ENCODE measurements around the gene RMDN3. TPM values are rescaled to one million over a fixed set of nuclear protein-coding genes. Genes with fewer than 3 reads are reported as not detected.

RMDN3 gene
- total and polyA plus RNA-seq, 9 of the 15 experiments (the other 6 are each of a cell fraction or from before 2014, with no cell fraction given): 8.1 to 38.2 (median 25.9) TPM

- TF ChIP-seq SPI1 (IDR thresholded peaks at IDR 0.05; ENCODE audit: borderline replicate concordance, low read depth, low read length): peak; percentile 93
- TF ChIP-seq KAT2B (IDR thresholded peaks at IDR 0.05; ENCODE audit: low read depth, low read length): no peak
- TF ChIP-seq CCAR2 (IDR thresholded peaks at IDR 0.05; ENCODE audit: low read depth, low read length): no peak
- TF ChIP-seq XRCC3 (IDR thresholded peaks at IDR 0.05): no peak
- no peak for TF ChIP-seq RHOXF2B (CRISPR knock-in tag; conservative IDR thresholded peaks at IDR 0.05)
- TF ChIP-seq DACH1 (IDR thresholded peaks at IDR 0.05; ENCODE audit: partially characterized antibody): peak; percentile 84
- peak in 1 of 3 experiments; percentile 22 for TF ChIP-seq YY1 (IDR thresholded peaks at IDR 0.05; ENCODE audit: borderline replicate concordance in 1 of 3, control insufficient read depth in 1 of 3, extremely low read depth in 1 of 3, insufficient read depth in 3 of 3, insufficient read length in 1 of 3, insufficient replicate concordance in 2 of 3, low read depth in 1 of 3, low read length in 2 of 3)
- TF ChIP-seq FOXA1 (IDR thresholded peaks at IDR 0.05; ENCODE audit: borderline replicate concordance): no peak
- TF ChIP-seq ZNF764 (CRISPR knock-in tag; IDR thresholded peaks at IDR 0.05; ENCODE audit: low read depth): no peak
- peak; percentile 98 for TF ChIP-seq E2F4 (CRISPR knock-in tag; IDR thresholded peaks at IDR 0.05; ENCODE audit: low read depth)
- no peak for TF ChIP-seq ZNF184 (CRISPR knock-in tag; IDR thresholded peaks at IDR 0.05)
- TF ChIP-seq HDGF (IDR thresholded peaks at IDR 0.05): no peak
- no peak; the same call in 1 of the 2 replicates for TF ChIP-seq NFRKB (IDR thresholded peaks at IDR 0.05; ENCODE audit: low read depth)
- TF ChIP-seq RBM14 (IDR thresholded peaks at IDR 0.05; ENCODE audit: borderline replicate concordance, insufficient read depth, low read depth, low read length): 0 out of 2 replicates have a peak, but pooled peaks have one; percentile 35
- TF ChIP-seq ZNF583 (CRISPR knock-in tag; IDR thresholded peaks at IDR 0.05): no peak
- TF ChIP-seq POU5F1 (IDR thresholded peaks at IDR 0.05; ENCODE audit: borderline replicate concordance, low read depth, low read length, partially characterized antibody): no peak
- no peak; the same call in 1 of the 2 replicates for TF ChIP-seq ZNF592 (IDR thresholded peaks at IDR 0.05)
- TF ChIP-seq PHTF2 (CRISPR knock-in tag; IDR thresholded peaks at IDR 0.05): no peak
- TF ChIP-seq ZNF57 (CRISPR knock-in tag; IDR thresholded peaks at IDR 0.05): no peak
- TF ChIP-seq CEBPB (tag; IDR thresholded peaks at IDR 0.05): peak; percentile 37; the same call in 1 of the 2 replicates
- TF ChIP-seq MNT (conservative IDR thresholded peaks at IDR 0.05): peak; percentile 89 to 95
Measured at GRCh38 chr15:40694688-40695468, 60.2 kb downstream of the RMDN3 start, which contains the start of gene RAD51 (continued).

All from K562 (cell line).